GM21825 (cell line): Measurements from ENCODE around the gene PLXNC1.

Experiments
- ATAC-seq: cut with Tn5 transposase; IDR thresholded peaks from one replicate; pipeline ENCODE4 v1.9.1; 2021; ENCODE audit warnings: mild to moderate bottlenecking, moderate library complexity; ENCODE audit not compliant: unreplicated experiment

The PLXNC1 gene

DNA sequence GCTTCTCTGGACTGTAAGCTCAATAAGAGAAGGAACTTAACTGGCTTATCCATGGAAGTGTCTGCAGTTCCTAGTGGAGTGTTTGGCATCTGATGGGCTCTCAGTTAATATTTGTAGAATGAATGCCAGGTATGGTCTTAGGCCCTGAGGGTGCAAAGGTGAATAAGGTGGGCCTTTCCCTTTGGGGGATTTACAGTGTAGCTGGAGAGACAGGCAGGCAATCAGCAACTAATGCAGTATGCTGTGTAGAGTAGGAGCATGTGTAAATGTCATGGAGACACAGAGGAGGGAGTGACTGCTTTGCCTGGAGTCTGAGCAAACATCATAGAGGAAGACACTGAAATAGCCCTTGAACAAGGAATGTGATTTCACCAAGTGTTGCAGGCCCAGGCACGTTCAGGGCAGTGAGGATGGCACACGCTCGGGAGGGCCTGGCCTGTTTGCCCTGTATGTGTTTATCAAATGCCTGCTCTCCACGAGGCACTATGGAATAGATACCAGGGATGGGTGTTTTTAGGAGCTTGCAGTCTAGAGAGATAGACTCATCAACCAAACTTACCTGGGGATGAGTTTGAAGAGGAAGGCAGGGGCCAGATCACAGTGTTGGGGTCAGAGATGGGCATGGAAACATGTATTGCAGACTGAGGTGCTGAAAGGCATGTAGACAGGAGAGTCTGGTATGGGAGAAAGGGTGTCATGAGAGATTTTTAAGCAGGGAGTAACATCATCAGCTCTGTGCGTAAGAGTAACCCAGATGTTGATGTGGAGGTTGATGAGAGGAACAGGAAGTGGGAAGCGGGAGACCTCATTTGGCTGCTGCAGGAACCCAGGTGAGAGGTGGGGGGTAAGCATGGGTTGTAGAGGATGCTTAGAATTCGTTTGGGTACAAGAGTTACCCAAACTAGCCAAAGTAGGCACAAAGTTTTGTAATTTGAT, 54.1 kb downstream of the PLXNC1 start:
- no peak for ATAC-seq

- no peak for ATAC-seq
Observed at GRCh38 chr12:94203181-94203546, 54.8 kb downstream of the PLXNC1 start.

DNA sequence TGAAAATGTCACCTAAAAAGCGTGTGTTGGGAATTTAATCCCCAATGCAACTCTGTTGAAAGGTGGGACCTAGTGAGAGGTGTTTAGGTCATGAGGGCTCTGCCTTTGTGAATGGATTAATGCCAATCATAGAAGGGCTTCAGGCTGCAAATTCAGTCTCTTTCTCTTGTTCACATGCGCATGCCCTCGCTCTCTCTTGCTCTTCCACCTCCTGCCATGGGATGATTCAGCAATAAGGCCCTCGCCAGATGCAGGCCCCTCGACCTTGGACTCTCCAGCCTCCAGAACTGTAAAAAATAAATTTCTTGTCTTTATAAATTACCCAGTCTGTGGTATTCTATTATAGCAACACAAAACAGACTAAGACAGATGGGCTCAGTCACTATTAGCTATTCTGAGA, 55.4 kb downstream of the PLXNC1 start:
- ATAC-seq, result no peak

DNA sequence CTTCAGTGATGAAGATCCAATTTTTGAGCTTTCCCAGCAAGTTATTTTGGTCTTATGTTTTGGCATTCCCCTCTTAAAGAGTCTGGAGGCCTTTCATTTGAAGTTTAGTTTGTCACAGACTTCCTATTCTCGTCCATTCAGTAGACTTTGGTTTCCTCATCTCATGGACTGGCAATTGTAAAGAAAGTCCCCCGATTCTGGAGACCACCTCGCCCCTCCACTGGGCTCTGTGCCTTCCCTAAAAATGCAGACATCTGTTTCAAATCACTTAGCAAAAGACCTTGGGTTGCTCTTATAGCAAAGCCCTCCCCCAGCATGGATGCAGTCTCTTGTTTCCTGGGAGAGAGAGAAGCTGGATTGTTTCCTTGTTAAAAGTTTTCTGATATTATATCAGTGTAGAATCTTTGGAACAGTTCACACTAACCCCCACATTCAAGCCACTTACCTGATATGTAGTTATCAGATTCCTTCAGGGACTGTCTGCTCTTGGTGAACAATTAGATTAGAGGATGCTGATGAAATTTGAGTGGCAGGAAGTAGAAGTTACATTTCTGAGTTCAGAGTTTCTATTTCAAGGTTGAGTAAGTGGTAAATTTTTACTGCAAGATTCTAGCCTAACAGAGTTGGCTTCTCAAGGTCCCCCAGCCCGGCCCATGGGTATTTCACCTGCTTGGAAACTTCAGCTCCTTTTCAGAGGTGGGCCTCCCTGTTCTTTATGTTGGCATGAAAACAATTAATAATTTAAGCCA, 56.3 kb downstream of the PLXNC1 start:
- ATAC-seq, result peak; percentile 30

DNA sequence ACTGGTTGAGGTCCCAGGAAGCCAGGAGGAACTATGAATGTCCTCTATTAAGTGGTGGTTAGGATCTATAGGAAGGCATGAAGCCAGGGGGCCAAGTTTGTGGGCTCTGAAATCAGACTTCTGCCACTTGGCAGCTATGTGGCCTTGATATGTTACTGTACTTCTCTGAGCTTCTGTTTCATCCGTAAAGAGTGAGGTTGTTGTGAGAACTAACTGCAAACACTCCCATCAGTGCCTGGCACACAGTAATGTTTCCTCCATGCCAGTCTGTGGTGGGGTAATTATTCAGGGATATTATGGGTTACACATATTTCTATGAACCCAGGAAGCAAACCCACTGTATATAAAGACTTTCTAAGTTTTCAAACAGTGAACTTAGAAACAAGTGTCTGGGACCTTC, 57.4 kb downstream of the PLXNC1 start:
- no peak for ATAC-seq

DNA sequence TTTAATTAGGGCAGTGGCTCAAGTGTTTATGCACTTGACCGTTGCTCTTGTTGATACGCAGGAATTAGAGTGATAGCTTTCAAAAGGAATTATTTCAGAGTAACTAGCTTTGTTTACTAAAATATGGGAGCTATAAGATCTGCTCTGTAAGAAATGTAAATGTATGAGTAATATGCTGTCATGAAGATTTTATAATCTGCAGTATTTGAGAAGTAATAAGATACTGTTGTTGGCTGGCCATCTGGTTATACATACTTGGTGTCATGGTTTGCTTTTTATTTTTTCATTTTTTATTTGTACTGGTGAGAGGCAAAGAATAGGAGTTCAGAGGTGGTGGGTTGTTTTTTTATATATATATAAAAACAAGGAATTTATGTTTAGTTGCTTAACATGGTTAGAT, 58.5 kb downstream of the PLXNC1 start:
- no peak for ATAC-seq

DNA sequence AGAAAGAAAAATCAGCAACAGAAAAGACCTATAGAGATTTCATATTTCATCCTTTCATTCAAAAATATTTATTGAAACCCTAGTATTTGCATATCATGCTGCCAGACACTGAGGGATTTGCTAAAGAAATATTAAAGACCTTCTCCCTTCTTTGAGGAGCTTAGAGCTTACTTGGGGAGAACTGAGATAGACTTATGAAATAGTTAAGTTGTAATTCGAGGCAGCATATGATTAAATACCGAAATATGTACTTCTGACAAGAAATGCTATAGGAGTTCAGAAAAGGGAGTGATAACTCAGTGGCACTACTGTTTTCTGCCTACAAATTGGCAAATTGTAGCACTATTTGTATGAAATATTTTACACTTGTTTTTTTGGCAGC, 59.1 kb downstream of the PLXNC1 start:
- ATAC-seq, result no peak

- peak; percentile 72 for ATAC-seq
Observed at GRCh38 chr12:94207849-94208621, 59.7 kb downstream of the PLXNC1 start.

GRCh38 chr12:94208622-94208966, 60.2 kb downstream of the PLXNC1 start:
- peak; percentile 28 for ATAC-seq

DNA sequence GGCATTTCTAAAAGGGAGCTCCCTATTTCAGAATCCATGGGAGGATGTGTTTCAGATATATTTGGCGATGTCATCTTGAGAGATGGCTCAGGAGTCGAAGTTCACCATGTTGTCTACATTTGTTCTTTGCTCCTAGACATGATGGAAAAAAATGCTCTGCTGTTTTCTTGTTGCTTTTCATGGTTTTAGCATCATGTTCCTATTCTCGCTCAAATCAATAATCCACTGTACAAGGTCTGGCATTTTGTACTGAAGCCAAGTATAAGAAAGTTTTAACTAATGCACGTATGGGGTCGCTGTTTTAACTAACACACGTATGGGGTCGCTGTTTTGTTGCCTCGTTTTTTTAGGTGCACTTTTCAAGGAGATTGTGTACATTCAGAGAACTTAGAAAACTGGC, 60.9 kb downstream of the PLXNC1 start:
- no peak for ATAC-seq

GRCh38 chr12:94211021-94211420, 62.6 kb downstream of the PLXNC1 start:
- ATAC-seq, result no peak

- ATAC-seq, result no peak
Observed at GRCh38 chr12:94218233-94218632, 69.9 kb downstream of the PLXNC1 start.

DNA sequence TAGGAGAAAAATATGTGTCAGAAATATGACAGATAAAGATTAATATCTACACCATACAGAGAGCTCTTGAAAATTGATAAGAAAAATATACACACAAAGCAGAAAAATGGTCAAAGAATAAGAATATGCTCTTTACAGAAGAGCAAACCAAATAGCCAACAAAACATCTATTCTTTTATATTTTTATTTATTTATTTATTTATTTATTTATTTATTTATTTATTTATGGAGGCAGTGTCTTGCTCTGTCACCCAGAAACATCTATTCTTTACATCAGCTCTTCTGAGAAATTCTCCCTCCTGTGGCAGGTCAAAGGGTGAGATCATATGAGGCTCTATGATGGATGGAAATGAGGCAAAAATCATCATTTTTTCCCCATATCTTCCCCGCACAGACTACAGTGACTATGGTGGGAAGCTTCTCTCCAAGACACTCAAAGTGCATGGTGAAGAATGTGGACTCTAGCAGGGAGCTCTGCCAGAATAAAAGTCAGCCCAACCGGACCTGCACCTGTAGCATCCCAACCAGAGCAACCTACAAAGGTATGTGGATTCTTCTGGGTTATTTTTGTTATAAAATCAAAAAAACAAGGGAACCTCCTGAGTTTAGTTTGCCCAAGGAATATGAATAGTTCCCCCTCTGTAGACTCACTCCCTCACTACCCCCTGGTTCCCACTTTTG, 71.4 kb downstream of the PLXNC1 start:
- ATAC-seq, result no peak

- ATAC-seq, result no peak
Observed at GRCh38 chr12:94220804-94221203, 72.4 kb downstream of the PLXNC1 start.

DNA sequence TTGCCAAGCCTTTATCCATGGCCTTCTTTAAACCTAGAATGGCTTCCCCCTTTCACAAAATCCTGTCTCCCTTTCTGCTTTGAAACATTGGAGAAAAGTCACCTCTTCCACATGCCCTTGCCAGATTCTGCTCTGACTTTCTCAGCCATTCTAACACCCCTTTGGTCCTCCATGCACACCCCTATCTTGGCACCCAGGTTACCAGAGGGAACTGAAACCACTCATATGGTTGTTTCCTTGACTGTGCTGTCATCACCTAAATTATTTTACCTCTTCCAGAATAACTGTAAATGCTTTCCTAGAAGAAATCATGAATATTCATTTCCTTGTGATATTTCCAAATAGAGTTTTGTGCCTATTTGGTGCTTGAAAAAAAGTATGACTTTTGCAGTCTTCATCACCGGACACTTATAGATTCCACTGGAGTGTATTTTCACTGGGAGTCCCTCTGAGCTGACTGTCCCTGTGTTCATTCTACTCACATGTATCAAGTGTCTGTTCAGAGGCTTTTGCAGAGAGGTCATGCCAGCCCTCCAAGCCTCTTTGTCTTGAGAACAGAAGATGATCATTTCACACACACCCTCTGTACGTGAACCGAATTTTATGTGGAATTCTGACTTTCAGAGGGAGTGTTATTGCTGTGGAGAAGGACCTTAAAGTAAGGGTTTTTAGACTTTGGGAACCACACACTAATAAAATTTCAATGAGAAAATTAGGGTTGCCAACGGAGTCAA, 74.1 kb downstream of the PLXNC1 start:
- ATAC-seq, result peak; percentile 46

- ATAC-seq, result no peak
Observed at GRCh38 chr12:94223842-94224241, 75.5 kb downstream of the PLXNC1 start.

DNA sequence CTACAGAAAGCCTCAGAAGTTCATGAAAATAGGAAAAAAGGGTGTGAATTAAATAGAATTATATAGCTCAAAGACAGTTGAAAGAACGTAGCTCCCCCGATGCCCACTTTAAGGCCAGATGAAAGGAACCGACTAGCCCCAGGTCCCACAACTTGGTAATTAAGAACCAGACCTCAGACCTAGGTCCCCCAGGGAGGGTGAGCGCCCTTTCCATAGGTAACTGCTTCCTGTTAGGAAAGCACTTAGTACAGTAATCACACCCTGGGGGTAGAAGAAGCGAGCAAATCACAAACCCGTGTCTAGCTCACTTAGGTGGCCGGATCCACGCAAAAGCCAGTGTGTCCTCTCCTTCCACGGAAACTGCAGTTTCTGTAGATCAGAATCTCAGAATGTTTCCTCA, 77.1 kb downstream of the PLXNC1 start:
- no peak for ATAC-seq

- ATAC-seq, result no peak
Observed at GRCh38 chr12:94225947-94226630, 77.7 kb downstream of the PLXNC1 start.

GRCh38 chr12:94227066-94227465, 78.7 kb downstream of the PLXNC1 start:
- ATAC-seq, result no peak

DNA sequence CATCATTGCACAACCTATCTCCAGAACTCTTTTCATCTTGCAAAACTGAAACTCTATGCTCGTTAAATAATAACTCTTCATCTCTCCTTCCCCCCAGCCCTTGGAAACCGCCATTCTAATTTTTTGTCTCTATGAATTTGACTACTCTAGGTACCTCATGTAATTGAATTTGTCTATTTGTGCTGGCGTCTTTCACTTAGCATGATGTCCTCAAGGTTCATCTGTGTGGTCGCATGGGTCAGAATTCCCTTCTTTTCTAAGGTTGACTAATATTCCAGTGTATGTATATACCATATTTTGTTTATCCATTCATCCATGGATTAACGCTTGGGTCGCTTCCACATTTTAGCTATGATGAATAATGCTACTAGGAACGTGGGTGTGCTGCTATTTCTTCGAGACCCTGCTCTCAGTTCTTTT, 80.1 kb downstream of the PLXNC1 start:
- no peak for ATAC-seq
